WTC11 (cell line): ENCODE results near the gene RTP1.
"Not testable (repeated sequence)": the region's sequence is repeated elsewhere in the genome, so short reads cannot be mapped to it uniquely, and the experiment has no call there.

ENCODE experiments used
- FOXJ3 ChIP-seq: sonication (generic); formaldehyde crosslinking; IDR thresholded peaks from 2 replicates; pipeline ENCODE4 v1.9.0; 2021; ENCODE audit warnings: missing genetic modification reagents, mild to moderate bottlenecking, borderline replicate concordance
- IRF2 ChIP-seq: sonication (generic); formaldehyde crosslinking; IDR thresholded peaks from 2 replicates; pipeline ENCODE4 v1.8.0; 2022; ENCODE audit warnings: low read depth, missing genetic modification reagents, borderline replicate concordance
- NFYB ChIP-seq: sonication (generic); formaldehyde crosslinking; conservative IDR thresholded peaks from 2 replicates; pipeline ENCODE4 v1.8.0; 2022; ENCODE audit warnings: low read depth, missing genetic modification reagents
- NR2C2 ChIP-seq: sonication (generic); formaldehyde crosslinking; IDR thresholded peaks from 2 replicates; pipeline ENCODE4 v1.8.0; 2022; ENCODE audit warnings: mild to moderate bottlenecking, missing genetic modification reagents
- SP1 ChIP-seq: sonication (generic); formaldehyde crosslinking; conservative IDR thresholded peaks from 2 replicates; pipeline ENCODE4 v1.8.1; 2022; ENCODE audit warnings: missing genetic modification reagents
- TP53 ChIP-seq: sonication (generic); formaldehyde crosslinking; IDR thresholded peaks from 2 replicates; pipeline ENCODE4 v1.8.1; 2023; ENCODE audit warnings: mild to moderate bottlenecking, missing genetic modification reagents
- ZBTB21 ChIP-seq: sonication (generic); formaldehyde crosslinking; IDR thresholded peaks from 2 replicates; pipeline ENCODE4 v1.8.1; 2023; ENCODE audit warnings: mild to moderate bottlenecking, missing genetic modification reagents, borderline replicate concordance
- ZNF263 ChIP-seq: sonication (generic); formaldehyde crosslinking; IDR thresholded peaks from 2 replicates; pipeline ENCODE4 v1.8.1; 2022; ENCODE audit warnings: low read depth, mild to moderate bottlenecking, moderate library complexity, missing genetic modification reagents
- ZNF416 ChIP-seq: fragments of 250-450 bp; sonication (Bioruptor Pico); IDR thresholded peaks from 2 replicates; pipeline ENCODE4 v1.9.0; 2021; ENCODE audit warnings: mild to moderate bottlenecking, inconsistent platforms
- TF ChIP-seq, protein P1 (sequence below): sonication (generic); formaldehyde crosslinking; IDR thresholded peaks from 2 replicates; pipeline ENCODE4 v1.8.1; 2022; ENCODE audit warnings: mild to moderate bottlenecking, missing genetic modification reagents, moderate library complexity, borderline replicate concordance
- TF ChIP-seq, protein P2 (sequence below): fragments of 250-450 bp; sonication (Bioruptor Pico); IDR thresholded peaks from 2 replicates; pipeline ENCODE4 v2.1.2; 2022; ENCODE audit warnings: mild to moderate bottlenecking, moderate library complexity
- TF ChIP-seq, protein P3 (sequence below): sonication (generic); formaldehyde crosslinking; IDR thresholded peaks from 2 replicates; pipeline ENCODE4 v1.8.0; 2022; ENCODE audit warnings: mild to moderate bottlenecking, missing genetic modification reagents
- TF ChIP-seq, protein P4 (sequence below): fragments of 200-600 bp; IDR thresholded peaks from 2 replicates; pipeline ENCODE4 v1.8.0; 2022; ENCODE audit warnings: antibody characterized with exemption
- TF ChIP-seq, protein P5 (sequence below): sonication (generic); formaldehyde crosslinking; IDR thresholded peaks from 2 replicates; pipeline ENCODE4 v1.8.0; 2022; ENCODE audit warnings: missing genetic modification reagents

DNA sequence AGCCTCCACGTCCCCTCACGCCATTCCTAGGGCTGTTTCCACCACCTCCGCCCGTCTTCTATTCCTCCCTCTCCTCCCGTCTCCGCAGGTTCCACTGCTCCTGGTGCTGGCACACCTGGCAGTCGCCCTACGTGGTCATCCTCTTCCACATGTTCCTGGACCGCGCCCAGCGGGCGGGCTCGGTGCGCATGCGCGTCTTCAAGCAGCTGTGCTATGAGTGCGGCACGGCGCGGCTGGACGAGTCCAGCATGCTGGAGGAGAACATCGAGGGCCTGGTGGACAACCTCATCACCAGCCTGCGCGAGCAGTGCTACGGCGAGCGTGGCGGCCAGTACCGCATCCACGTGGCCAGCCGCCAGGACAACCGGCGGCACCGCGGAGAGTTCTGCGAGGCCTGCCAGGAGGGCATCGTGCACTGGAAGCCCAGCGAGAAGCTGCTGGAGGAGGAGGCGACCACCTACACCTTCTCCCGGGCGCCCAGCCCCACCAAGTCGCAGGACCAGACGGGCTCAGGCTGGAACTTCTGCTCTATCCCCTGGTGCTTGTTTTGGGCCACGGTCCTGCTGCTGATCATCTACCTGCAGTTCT lies 2.3 kb downstream of the RTP1 start:
- TF ChIP-seq IRF2, NFYB, ZNF416, NR2C2, ZNF263, TP53, FOXJ3, SP1, ZBTB21 (CRISPR knock-in tag): not testable (repeated sequence)
- TF ChIP-seq, protein P1, sequence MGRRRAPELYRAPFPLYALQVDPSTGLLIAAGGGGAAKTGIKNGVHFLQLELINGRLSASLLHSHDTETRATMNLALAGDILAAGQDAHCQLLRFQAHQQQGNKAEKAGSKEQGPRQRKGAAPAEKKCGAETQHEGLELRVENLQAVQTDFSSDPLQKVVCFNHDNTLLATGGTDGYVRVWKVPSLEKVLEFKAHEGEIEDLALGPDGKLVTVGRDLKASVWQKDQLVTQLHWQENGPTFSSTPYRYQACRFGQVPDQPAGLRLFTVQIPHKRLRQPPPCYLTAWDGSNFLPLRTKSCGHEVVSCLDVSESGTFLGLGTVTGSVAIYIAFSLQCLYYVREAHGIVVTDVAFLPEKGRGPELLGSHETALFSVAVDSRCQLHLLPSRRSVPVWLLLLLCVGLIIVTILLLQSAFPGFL (CRISPR knock-in tag): not testable (repeated sequence)
- TF ChIP-seq, protein P2, sequence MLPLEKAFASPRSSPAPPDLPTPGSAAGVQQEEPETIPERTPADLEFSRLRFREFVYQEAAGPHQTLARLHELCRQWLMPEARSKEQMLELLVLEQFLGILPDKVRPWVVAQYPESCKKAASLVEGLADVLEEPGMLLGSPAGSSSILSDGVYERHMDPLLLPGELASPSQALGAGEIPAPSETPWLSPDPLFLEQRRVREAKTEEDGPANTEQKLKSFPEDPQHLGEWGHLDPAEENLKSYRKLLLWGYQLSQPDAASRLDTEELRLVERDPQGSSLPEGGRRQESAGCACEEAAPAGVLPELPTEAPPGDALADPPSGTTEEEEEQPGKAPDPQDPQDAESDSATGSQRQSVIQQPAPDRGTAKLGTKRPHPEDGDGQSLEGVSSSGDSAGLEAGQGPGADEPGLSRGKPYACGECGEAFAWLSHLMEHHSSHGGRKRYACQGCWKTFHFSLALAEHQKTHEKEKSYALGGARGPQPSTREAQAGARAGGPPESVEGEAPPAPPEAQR (CRISPR knock-in tag): not testable (repeated sequence)
- TF ChIP-seq, protein P3, sequence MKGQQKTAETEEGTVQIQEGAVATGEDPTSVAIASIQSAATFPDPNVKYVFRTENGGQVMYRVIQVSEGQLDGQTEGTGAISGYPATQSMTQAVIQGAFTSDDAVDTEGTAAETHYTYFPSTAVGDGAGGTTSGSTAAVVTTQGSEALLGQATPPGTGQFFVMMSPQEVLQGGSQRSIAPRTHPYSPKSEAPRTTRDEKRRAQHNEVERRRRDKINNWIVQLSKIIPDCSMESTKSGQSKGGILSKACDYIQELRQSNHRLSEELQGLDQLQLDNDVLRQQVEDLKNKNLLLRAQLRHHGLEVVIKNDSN (CRISPR knock-in tag): not testable (repeated sequence)
- TF ChIP-seq, protein P4, sequence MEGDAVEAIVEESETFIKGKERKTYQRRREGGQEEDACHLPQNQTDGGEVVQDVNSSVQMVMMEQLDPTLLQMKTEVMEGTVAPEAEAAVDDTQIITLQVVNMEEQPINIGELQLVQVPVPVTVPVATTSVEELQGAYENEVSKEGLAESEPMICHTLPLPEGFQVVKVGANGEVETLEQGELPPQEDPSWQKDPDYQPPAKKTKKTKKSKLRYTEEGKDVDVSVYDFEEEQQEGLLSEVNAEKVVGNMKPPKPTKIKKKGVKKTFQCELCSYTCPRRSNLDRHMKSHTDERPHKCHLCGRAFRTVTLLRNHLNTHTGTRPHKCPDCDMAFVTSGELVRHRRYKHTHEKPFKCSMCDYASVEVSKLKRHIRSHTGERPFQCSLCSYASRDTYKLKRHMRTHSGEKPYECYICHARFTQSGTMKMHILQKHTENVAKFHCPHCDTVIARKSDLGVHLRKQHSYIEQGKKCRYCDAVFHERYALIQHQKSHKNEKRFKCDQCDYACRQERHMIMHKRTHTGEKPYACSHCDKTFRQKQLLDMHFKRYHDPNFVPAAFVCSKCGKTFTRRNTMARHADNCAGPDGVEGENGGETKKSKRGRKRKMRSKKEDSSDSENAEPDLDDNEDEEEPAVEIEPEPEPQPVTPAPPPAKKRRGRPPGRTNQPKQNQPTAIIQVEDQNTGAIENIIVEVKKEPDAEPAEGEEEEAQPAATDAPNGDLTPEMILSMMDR: not testable (repeated sequence)
- TF ChIP-seq, protein P5, sequence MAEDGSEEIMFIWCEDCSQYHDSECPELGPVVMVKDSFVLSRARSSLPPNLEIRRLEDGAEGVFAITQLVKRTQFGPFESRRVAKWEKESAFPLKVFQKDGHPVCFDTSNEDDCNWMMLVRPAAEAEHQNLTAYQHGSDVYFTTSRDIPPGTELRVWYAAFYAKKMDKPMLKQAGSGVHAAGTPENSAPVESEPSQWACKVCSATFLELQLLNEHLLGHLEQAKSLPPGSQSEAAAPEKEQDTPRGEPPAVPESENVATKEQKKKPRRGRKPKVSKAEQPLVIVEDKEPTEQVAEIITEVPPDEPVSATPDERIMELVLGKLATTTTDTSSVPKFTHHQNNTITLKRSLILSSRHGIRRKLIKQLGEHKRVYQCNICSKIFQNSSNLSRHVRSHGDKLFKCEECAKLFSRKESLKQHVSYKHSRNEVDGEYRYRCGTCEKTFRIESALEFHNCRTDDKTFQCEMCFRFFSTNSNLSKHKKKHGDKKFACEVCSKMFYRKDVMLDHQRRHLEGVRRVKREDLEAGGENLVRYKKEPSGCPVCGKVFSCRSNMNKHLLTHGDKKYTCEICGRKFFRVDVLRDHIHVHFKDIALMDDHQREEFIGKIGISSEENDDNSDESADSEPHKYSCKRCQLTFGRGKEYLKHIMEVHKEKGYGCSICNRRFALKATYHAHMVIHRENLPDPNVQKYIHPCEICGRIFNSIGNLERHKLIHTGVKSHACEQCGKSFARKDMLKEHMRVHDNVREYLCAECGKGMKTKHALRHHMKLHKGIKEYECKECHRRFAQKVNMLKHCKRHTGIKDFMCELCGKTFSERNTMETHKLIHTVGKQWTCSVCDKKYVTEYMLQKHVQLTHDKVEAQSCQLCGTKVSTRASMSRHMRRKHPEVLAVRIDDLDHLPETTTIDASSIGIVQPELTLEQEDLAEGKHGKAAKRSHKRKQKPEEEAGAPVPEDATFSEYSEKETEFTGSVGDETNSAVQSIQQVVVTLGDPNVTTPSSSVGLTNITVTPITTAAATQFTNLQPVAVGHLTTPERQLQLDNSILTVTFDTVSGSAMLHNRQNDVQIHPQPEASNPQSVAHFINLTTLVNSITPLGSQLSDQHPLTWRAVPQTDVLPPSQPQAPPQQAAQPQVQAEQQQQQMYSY (CRISPR knock-in tag): not testable (repeated sequence)
